ENCODE results near the gene DTNBP1. TPM values are rescaled to one million over a fixed set of nuclear protein-coding genes. Genes with fewer than 3 reads are reported as not detected.
A peak's percentile ranks its signal among the peaks of the same experiment; 100 is the strongest.

The DTNBP1 gene
- total and polyA plus RNA-seq, 2 of the 13 experiments (the other 11 are each of a cell fraction or from before 2014, with no cell fraction given), result 6.6 to 19.1 TPM

DNA sequence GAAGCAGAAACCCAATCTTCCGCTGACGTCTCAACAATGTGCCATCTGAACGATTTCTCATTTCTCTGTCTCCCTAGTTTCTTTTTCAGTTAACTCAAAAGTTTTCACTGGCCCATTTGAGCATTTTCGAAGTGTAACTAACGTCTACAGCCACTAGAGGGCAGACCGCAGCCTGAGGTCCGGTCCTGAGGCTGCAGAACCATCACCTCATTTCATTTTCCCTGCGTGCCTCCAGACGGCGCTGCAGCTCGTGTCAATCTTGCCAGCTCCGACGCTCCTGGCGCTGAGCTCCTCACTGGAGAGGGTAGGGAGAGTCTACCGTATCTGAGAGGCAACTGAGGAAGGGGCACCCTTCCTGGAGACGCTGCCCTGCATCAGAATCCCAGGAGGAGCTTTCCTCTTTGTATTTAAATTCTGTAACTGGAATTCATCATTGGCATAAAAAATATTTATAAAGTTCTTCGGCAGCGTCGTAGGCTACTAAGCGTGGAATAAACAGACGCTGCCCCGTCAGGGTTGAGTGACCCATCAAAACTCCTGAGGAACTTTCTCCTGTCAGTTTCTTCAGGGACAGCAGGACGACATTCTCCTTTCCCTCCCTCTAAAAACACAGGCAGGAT, 28.5 kb upstream of the DTNBP1 start (continued):
- TF ChIP-seq, protein P1, sequence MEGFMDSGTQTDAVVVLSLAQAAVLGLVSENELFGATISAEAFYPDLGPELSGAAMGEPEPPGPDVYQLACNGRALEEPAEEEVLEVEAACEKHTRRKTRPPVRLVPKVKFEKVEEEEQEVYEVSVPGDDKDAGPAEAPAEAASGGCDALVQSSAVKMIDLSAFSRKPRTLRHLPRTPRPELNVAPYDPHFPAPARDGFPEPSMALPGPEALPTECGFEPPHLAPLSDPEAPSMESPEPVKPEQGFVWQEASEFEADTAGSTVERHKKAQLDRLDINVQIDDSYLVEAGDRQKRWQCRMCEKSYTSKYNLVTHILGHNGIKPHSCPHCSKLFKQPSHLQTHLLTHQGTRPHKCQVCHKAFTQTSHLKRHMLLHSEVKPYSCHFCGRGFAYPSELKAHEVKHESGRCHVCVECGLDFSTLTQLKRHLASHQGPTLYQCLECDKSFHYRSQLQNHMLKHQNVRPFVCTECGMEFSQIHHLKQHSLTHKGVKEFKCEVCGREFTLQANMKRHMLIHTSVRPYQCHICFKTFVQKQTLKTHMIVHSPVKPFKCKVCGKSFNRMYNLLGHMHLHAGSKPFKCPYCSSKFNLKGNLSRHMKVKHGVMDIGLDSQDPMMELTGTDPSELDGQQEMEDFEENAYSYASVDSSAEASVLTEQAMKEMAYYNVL (CRISPR knock-in tag; IDR thresholded peaks at IDR 0.05; ENCODE audit: borderline replicate concordance), result peak; percentile 41; the same call in 1 of the 2 replicates
- peak; percentile 61 for TF ChIP-seq BCL6 (CRISPR knock-in tag; IDR thresholded peaks at IDR 0.05)
- TF ChIP-seq, protein P2, sequence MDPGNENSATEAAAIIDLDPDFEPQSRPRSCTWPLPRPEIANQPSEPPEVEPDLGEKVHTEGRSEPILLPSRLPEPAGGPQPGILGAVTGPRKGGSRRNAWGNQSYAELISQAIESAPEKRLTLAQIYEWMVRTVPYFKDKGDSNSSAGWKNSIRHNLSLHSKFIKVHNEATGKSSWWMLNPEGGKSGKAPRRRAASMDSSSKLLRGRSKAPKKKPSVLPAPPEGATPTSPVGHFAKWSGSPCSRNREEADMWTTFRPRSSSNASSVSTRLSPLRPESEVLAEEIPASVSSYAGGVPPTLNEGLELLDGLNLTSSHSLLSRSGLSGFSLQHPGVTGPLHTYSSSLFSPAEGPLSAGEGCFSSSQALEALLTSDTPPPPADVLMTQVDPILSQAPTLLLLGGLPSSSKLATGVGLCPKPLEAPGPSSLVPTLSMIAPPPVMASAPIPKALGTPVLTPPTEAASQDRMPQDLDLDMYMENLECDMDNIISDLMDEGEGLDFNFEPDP (CRISPR knock-in tag; conservative IDR thresholded peaks at IDR 0.05), result no peak
- no peak for TF ChIP-seq CREM (IDR thresholded peaks at IDR 0.05)
- TF ChIP-seq CREM (CRISPR knock-in tag; IDR thresholded peaks at IDR 0.05), result no peak
- TF ChIP-seq, protein P3, sequence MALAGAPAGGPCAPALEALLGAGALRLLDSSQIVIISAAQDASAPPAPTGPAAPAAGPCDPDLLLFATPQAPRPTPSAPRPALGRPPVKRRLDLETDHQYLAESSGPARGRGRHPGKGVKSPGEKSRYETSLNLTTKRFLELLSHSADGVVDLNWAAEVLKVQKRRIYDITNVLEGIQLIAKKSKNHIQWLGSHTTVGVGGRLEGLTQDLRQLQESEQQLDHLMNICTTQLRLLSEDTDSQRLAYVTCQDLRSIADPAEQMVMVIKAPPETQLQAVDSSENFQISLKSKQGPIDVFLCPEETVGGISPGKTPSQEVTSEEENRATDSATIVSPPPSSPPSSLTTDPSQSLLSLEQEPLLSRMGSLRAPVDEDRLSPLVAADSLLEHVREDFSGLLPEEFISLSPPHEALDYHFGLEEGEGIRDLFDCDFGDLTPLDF (CRISPR knock-in tag; IDR thresholded peaks at IDR 0.05), result no peak
- peak; percentile 52; the same call in 1 of the 2 replicates for TF ChIP-seq MAFF (IDR thresholded peaks at IDR 0.05; ENCODE audit: low read depth, low read length)
- TF ChIP-seq, protein P4, sequence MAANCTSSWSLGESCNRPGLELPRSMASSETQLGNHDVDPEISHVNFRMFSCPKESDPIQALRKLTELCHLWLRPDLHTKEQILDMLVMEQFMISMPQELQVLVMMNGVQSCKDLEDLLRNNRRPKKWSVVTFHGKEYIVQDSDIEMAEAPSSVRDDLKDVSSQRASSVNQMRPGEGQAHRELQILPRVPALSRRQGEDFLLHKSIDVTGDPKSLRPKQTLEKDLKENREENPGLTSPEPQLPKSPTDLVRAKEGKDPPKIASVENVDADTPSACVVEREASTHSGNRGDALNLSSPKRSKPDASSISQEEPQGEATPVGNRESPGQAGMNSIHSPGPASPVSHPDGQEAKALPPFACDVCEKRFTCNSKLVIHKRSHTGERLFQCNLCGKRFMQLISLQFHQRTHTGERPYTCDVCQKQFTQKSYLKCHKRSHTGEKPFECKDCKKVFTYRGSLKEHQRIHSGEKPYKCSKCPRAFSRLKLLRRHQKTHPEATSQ (CRISPR knock-in tag; IDR thresholded peaks at IDR 0.05; ENCODE audit: borderline replicate concordance), result peak; percentile 57; the same call in 1 of the 2 replicates
- TF ChIP-seq RCOR2 (CRISPR knock-in tag; IDR thresholded peaks at IDR 0.05), result peak; percentile 69; the same call in 1 of the 2 replicates
- peak; percentile 69; the same call in 1 of the 2 replicates for TF ChIP-seq ZMAT3 (CRISPR knock-in tag; conservative IDR thresholded peaks at IDR 0.05)
- TF ChIP-seq GFI1 (CRISPR knock-in tag; IDR thresholded peaks at IDR 0.05; ENCODE audit: borderline replicate concordance), result no peak
- TF ChIP-seq RARA (CRISPR knock-in tag; IDR thresholded peaks at IDR 0.05), result no peak
- TF ChIP-seq, protein P5, sequence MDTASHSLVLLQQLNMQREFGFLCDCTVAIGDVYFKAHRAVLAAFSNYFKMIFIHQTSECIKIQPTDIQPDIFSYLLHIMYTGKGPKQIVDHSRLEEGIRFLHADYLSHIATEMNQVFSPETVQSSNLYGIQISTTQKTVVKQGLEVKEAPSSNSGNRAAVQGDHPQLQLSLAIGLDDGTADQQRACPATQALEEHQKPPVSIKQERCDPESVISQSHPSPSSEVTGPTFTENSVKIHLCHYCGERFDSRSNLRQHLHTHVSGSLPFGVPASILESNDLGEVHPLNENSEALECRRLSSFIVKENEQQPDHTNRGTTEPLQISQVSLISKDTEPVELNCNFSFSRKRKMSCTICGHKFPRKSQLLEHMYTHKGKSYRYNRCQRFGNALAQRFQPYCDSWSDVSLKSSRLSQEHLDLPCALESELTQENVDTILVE (CRISPR knock-in tag; IDR thresholded peaks at IDR 0.05), result peak; percentile 34; the same call in 1 of the 2 replicates
- TF ChIP-seq, protein P6, sequence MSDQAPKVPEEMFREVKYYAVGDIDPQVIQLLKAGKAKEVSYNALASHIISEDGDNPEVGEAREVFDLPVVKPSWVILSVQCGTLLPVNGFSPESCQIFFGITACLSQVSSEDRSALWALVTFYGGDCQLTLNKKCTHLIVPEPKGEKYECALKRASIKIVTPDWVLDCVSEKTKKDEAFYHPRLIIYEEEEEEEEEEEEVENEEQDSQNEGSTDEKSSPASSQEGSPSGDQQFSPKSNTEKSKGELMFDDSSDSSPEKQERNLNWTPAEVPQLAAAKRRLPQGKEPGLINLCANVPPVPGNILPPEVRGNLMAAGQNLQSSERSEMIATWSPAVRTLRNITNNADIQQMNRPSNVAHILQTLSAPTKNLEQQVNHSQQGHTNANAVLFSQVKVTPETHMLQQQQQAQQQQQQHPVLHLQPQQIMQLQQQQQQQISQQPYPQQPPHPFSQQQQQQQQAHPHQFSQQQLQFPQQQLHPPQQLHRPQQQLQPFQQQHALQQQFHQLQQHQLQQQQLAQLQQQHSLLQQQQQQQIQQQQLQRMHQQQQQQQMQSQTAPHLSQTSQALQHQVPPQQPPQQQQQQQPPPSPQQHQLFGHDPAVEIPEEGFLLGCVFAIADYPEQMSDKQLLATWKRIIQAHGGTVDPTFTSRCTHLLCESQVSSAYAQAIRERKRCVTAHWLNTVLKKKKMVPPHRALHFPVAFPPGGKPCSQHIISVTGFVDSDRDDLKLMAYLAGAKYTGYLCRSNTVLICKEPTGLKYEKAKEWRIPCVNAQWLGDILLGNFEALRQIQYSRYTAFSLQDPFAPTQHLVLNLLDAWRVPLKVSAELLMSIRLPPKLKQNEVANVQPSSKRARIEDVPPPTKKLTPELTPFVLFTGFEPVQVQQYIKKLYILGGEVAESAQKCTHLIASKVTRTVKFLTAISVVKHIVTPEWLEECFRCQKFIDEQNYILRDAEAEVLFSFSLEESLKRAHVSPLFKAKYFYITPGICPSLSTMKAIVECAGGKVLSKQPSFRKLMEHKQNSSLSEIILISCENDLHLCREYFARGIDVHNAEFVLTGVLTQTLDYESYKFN (CRISPR knock-in tag; conservative IDR thresholded peaks at IDR 0.05), result no peak
- TF ChIP-seq ZNF501 (CRISPR knock-in tag; IDR thresholded peaks at IDR 0.05), result peak; percentile 79
- TF ChIP-seq, protein P7, sequence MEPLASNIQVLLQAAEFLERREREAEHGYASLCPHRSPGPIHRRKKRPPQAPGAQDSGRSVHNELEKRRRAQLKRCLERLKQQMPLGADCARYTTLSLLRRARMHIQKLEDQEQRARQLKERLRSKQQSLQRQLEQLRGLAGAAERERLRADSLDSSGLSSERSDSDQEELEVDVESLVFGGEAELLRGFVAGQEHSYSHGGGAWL (CRISPR knock-in tag; IDR thresholded peaks at IDR 0.05), result peak; percentile 66; the same call in 1 of the 2 replicates
- TF ChIP-seq REPIN1 (CRISPR knock-in tag; IDR thresholded peaks at IDR 0.05; ENCODE audit: borderline replicate concordance, low read depth), result peak; percentile 84; the same call in 1 of the 2 replicates

Data from HepG2 (cell line).